Measurements from ENCODE around the gene ZNF236. TPM values are rescaled to one million over a fixed set of nuclear protein-coding genes. Genes with fewer than 3 reads are reported as not detected.

ZNF236 gene
- total and polyA plus RNA-seq, 2 of the 13 experiments (the other 11 are each of a cell fraction or from before 2014, with no cell fraction given) = 3.0 to 7.2 TPM

DNA sequence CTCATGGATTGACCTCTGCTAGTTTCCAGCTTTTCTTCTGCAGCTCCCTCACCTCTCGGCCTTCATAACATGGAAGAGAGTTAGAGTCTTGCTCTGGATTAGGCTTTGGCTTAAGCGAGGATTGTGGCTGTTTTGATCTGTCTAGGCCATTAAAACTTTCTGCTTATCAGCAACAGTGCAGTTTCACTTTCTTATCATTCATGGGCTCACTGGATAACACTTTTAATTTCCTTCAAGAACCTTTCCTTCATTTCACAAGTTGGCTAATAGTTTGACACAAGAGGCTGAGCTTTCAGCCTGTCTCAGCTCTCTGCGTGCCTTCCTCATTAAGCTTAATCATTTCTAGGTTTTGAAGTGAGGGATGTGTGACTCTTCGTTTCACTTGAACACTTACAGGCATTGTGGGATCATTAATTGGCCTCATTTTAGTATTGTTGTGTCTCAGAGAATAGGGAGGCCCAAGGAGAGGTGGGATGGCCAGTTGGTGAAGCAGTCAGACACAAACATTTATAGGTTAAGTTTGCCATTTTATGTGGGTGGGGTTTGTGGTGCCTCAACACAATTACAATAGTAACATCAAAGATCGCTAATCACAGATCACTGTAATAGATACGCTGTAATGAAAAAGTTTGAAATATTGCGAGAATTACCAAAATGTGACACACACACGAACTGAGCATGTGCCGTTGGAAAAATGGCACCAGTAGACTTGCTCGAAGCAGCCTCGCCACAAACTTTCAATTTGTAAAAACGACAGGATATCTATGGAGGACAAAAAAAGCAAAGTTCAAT is 129.3 kb downstream of the ZNF236 start:
- ChIA-PET CTCF (ENCODE audit: low intra/inter-chr PET ratio, low total read pairs) (no interaction called here), POLR2A (no interaction called here)
- Histone ChIP-seq H3K4me1 (ENCODE audit: insufficient read depth, low read length) (peaks cover 14% of the 10 kb centered on the region), H3K36me3 (replicated peaks in 1 of 2; ENCODE audit: control insufficient read depth in 1 of 2, insufficient read depth in 2 of 2, low read length in 2 of 2) (peaks cover 9% of the 10 kb centered on the region in 2 experiments; a peak in 3 of 5 replicates), H3K27me3 (ENCODE audit: control insufficient read depth in 1 of 2, insufficient read depth in 2 of 2, low read length in 2 of 2) (no peaks in the 10 kb centered on the region), H3K27ac (ENCODE audit: extremely low read length, insufficient read depth, low read length) (no peak overlapping the region), H3K9me3 (ENCODE audit: low read length) (no peaks in the 10 kb centered on the region), H3K9ac (ENCODE audit: insufficient read depth, low read depth, low read length) (no peak overlapping the region), H3K4me3 (replicated peaks in 1 of 3; ENCODE audit: insufficient read depth in 1 of 3, low read depth in 2 of 3, low read length in 3 of 3) (no peak overlapping the region), H3K79me2 (ENCODE audit: insufficient read depth, low read length) (no peaks in the 10 kb centered on the region), H3K4me2 (ENCODE audit: low read depth, low read length) (no peak overlapping the region), H4K20me1 (ENCODE audit: insufficient read depth, low read length) (no peaks in the 10 kb centered on the region), H2AFZ (ENCODE audit: low read length) (no peak overlapping the region)
- ATAC-seq (no peak), DNase-seq (ENCODE audit: low spot score) (no peak), FAIRE-seq (no peak)
- 96% methylated on average over 12 of the region's 12 CpGs for WGBS (ENCODE audit: low lambda C conversion rate)
- intact Hi-C loops (cut with micrococcal nuclease; ENCODE audit: unreplicated experiment) (no loop called here), in situ Hi-C loops (cut with HindIII; ENCODE audit: extremely low pct_ligation_motif_present, low pct_unique_long_range_greater_than_20kb) (no loop called here)
- no TSS peak for BruUV-seq (replicated peaks)
- TF ChIP-seq ZNF761 (CRISPR knock-in tag; conservative IDR thresholded peaks at IDR 0.05) (no peak), PRMT3 (CRISPR knock-in tag; IDR thresholded peaks at IDR 0.05; ENCODE audit: borderline replicate concordance, low read depth) (no peak), IRF2 (CRISPR knock-in tag; IDR thresholded peaks at IDR 0.05) (no peak)
- TF ChIP-seq, protein P1, sequence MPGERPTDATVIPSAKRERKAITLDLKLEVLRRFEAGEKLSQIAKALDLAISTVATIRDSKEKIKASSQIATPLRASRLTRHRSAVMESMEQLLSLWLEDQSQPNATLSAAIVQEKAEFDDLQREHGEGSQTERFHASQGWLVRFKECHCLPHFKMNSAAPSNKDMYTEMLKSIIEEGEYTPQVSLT (CRISPR knock-in tag; IDR thresholded peaks at IDR 0.05; ENCODE audit: borderline replicate concordance, low read depth) = no peak

DNA sequence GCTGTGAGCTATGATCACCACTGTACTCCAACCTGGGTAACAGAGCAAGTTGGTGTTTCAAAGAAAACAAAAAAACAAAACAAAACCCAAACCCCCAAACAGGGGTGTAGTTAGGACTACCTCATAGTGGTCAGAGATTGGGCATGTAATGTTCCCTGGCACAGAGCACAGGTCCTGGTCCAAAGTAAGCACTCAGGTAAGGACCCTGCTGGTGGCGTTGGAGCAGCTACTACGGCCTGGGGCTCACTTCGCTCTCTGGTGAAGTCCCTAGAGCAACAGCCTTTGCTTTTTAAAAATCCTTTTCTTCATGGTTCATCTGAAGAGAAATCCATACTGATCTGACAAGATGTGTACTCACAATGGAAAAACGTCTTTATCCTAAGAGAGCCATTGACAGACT is 130.4 kb downstream of the ZNF236 start:
- intact Hi-C loops (cut with micrococcal nuclease; ENCODE audit: unreplicated experiment) = no loop called here
- FAIRE-seq (no peak), DNase-seq (ENCODE audit: low spot score) (no peak), ATAC-seq (0 out of 3 replicates have a peak, but pooled peaks have one; percentile 25)
- H3K9me3 ChIP-seq (ENCODE audit: low read length) = no peaks in the 10 kb centered on the region
- in situ Hi-C loops (cut with HindIII; ENCODE audit: extremely low pct_ligation_motif_present, low pct_unique_long_range_greater_than_20kb) = no loop called here
- no peak for TF ChIP-seq TRIM22 (IDR thresholded peaks at IDR 0.05)
- TF ChIP-seq, protein P2, sequence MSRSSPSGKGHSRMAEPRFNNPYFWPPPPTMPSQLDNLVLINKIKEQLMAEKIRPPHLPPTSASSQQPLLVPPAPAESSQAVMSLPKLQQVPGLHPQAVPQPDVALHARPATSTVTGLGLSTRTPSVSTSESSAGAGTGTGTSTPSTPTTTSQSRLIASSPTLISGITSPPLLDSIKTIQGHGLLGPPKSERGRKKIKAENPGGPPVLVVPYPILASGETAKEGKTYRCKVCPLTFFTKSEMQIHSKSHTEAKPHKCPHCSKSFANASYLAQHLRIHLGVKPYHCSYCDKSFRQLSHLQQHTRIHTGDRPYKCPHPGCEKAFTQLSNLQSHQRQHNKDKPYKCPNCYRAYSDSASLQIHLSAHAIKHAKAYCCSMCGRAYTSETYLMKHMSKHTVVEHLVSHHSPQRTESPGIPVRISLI (CRISPR knock-in tag; IDR thresholded peaks at IDR 0.05; ENCODE audit: borderline replicate concordance) = no peak
- WGBS (ENCODE audit: low lambda C conversion rate) = 94% methylated on average over 4 of the region's 4 CpGs
- H3K36me3 ChIP-seq (replicated peaks in 1 of 2; ENCODE audit: control insufficient read depth in 1 of 2, insufficient read depth in 2 of 2, low read length in 2 of 2) = peaks cover 7 to 13% of the 10 kb centered on the region in 2 experiments; a peak in 3 of 5 replicates
- no peak overlapping the region for H2AFZ ChIP-seq (ENCODE audit: low read length)
- H3K27me3 ChIP-seq (ENCODE audit: control insufficient read depth in 1 of 2, insufficient read depth in 2 of 2, low read length in 2 of 2) = no peaks in the 10 kb centered on the region
- H3K27ac ChIP-seq (ENCODE audit: extremely low read length, insufficient read depth, low read length) = no peak overlapping the region
- H4K20me1 ChIP-seq (ENCODE audit: insufficient read depth, low read length) = no peaks in the 10 kb centered on the region
- BruUV-seq (replicated peaks) = no TSS peak
- H3K79me2 ChIP-seq (ENCODE audit: insufficient read depth, low read length) = no peaks in the 10 kb centered on the region
- no peak overlapping the region for H3K4me3 ChIP-seq (replicated peaks in 1 of 3; ENCODE audit: insufficient read depth in 1 of 3, low read depth in 2 of 3, low read length in 3 of 3)
- POLR2A ChIA-PET = no interaction called here
- CTCF ChIA-PET (ENCODE audit: low intra/inter-chr PET ratio, low total read pairs) = no interaction called here
- peaks cover 14% of the 10 kb centered on the region for H3K4me1 ChIP-seq (ENCODE audit: insufficient read depth, low read length)
- H3K4me2 ChIP-seq (ENCODE audit: low read depth, low read length) = no peak overlapping the region
- no peak overlapping the region for H3K9ac ChIP-seq (ENCODE audit: insufficient read depth, low read depth, low read length)
